ENCODE data around the gene FRMD1. TPM values are rescaled to one million over a fixed set of nuclear protein-coding genes. Genes with fewer than 3 reads are reported as not detected.

Gene FRMD1
- total and polyA plus RNA-seq, 10 of the 15 experiments (the other 5 are each of a cell fraction or from before 2014, with no cell fraction given), result not detected

GRCh38 chr6:168080393-168081077 is 1.5 kb upstream of the FRMD1 start:
- 59% methylated on average over 23 of the region's 24 CpGs for WGBS (ENCODE audit: insufficient coverage, insufficient replicate concordance, low lambda C conversion rate, missing lambda C conversion rate)
- Histone ChIP-seq H3K27ac (ENCODE audit: control insufficient read depth, insufficient read depth) (no peak overlapping the region), H3K4me3 (no peak overlapping the region), H3K4me2 (ENCODE audit: control insufficient read depth, insufficient read depth) (no peak overlapping the region), H3K9me3 (replicated peaks; ENCODE audit: control insufficient read depth, insufficient read depth, low read length) (no peaks in the 10 kb centered on the region), H3K36me3 (ENCODE audit: control insufficient read depth in 2 of 2, insufficient read depth in 2 of 2, low read length in 1 of 2) (no peaks in the 10 kb centered on the region), H4K20me1 (ENCODE audit: control insufficient read depth, insufficient read depth) (no peaks in the 10 kb centered on the region), H2AFZ (ENCODE audit: control insufficient read depth, low read depth, low read length) (no peak overlapping the region), H3K79me2 (ENCODE audit: control insufficient read depth, insufficient read depth, low read length) (no peaks in the 10 kb centered on the region), H3K9ac (ENCODE audit: control insufficient read depth, insufficient read depth, low read length) (no peak overlapping the region), H3K27me3 (replicated peaks in 1 of 2; ENCODE audit: control insufficient read depth in 2 of 2, insufficient read depth in 2 of 2, low read length in 1 of 2) (no peaks in the 10 kb centered on the region), H3K4me1 (ENCODE audit: control insufficient read depth, insufficient read depth, low read length) (no peaks in the 10 kb centered on the region)
- ChIA-PET SMC1A (ENCODE audit: uncharacterized antibody, unreplicated experiment) (no interaction called here), POLR2A (no interaction called here), CTCF (no interaction called here), RAD21 (ENCODE audit: unreplicated experiment) (no interaction called here)
- BruUV-seq (replicated peaks), result no TSS peak
- intact Hi-C loops (cut with micrococcal nuclease; ENCODE audit: unreplicated experiment), result no loop called here
- no peak for DNase-seq (ENCODE audit: low read depth, low spot score)
- FAIRE-seq, result no peak
- no peak for ATAC-seq
- in situ Hi-C loops (cut with MboI), result no loop called here
- TF ChIP-seq E4F1 (IDR thresholded peaks at IDR 0.05; ENCODE audit: borderline replicate concordance, partially characterized antibody), result no peak
- TF ChIP-seq NFYA (IDR thresholded peaks at IDR 0.05; ENCODE audit: borderline replicate concordance, low read depth, low read length), result no peak
- TF ChIP-seq HDGF (IDR thresholded peaks at IDR 0.05), result no peak
- no peak for TF ChIP-seq PML (IDR thresholded peaks at IDR 0.05; ENCODE audit: low read length)
- no peak for TF ChIP-seq RCOR1 (conservative IDR thresholded peaks at IDR 0.05; ENCODE audit: low read depth, low read length)
- TF ChIP-seq ZBTB4 (CRISPR knock-in tag; IDR thresholded peaks at IDR 0.05), result no peak
- TF ChIP-seq RUNX3 (IDR thresholded peaks at IDR 0.05; ENCODE audit: low read length), result no peak
- TF ChIP-seq RAD21 (IDR thresholded peaks at IDR 0.05; ENCODE audit: insufficient read depth, low read depth, low read length), result no peak
- no peak for TF ChIP-seq FOXK2 (IDR thresholded peaks at IDR 0.05)
- TF ChIP-seq CBX3 (IDR thresholded peaks at IDR 0.05; ENCODE audit: borderline replicate concordance, low read depth), result no peak
- no peak for TF ChIP-seq YY1 (IDR thresholded peaks at IDR 0.05; ENCODE audit: low read depth, low read length)
- no peak for TF ChIP-seq CTCF (IDR thresholded peaks at IDR 0.05 in 2 of 3, conservative IDR thresholded peaks at IDR 0.05 in 1 of 3; ENCODE audit: control insufficient read depth in 2 of 3, extremely low read depth in 1 of 3, insufficient read depth in 1 of 3, low read depth in 3 of 3, low read length in 3 of 3)
- TF ChIP-seq HDAC2 (IDR thresholded peaks at IDR 0.05), result no peak
- no peak for TF ChIP-seq BCLAF1 (IDR thresholded peaks at IDR 0.05)
